Panc1 (cell line): ENCODE results near the gene EMILIN2. TPM values are rescaled to one million over a fixed set of nuclear protein-coding genes. Genes with fewer than 3 reads are reported as not detected.

ENCODE experiments used
- ATAC-seq: fragments of 200-7000 bp; cut with Tn5 transposase; 2 replicates; pipeline ENCODE4 v1.9.1; 2020; ENCODE audit warnings: mild to moderate bottlenecking, moderate library complexity
- BruUV-seq: library from RNA; stranded (reverse); fragments of 400-500 nt; replicated peaks from 2 replicates; lab custom pipeline; 2021; lab: Mats Ljungman, UMichigan
- CTCF ChIA-PET: fragments of 300-600 bp; sonication (Branson Sonifier 250); formaldehyde crosslinking; loops from one replicate; lab custom pipeline; 2022; ENCODE audit warnings: antibody characterized with exemption; lab: Charles Lee
- POLR2A ChIA-PET: fragments of 300-600 bp; sonication (Branson Sonifier 250); formaldehyde crosslinking; loops from one replicate; lab custom pipeline; 2022; ENCODE audit warnings: antibody characterized with exemption; lab: Charles Lee
- DNase-seq: peaks from one replicate; pipeline ENCODE4 v3.0.0-alpha.2; 2010; ENCODE audit warnings: low read depth, low spot score
- H3K27ac ChIP-seq: 2 replicates; pipeline ENCODE4 v1.5.1; 2011; ENCODE audit warnings: mild to moderate bottlenecking, low read length, inconsistent platforms
- H3K27me3 ChIP-seq: fragments of 200-500 bp; sonication (Bioruptor generic); 2 replicates; pipeline ENCODE4 v1.6.0; 2014; ENCODE audit warnings: low read length, inconsistent platforms; ENCODE audit not compliant: control insufficient read depth, insufficient read depth
- H3K36me3 ChIP-seq: fragments of 200-500 bp; sonication (Bioruptor generic); 2 replicates; pipeline ENCODE4 v1.5.1; 2014; ENCODE audit warnings: inconsistent platforms, mild to moderate bottlenecking, low read length, moderate library complexity; ENCODE audit not compliant: control insufficient read depth, insufficient read depth
- H3K4me1 ChIP-seq: 2 replicates; pipeline ENCODE4 v1.5.1; 2011; ENCODE audit warnings: inconsistent platforms, mild to moderate bottlenecking, low read length, moderate library complexity; ENCODE audit not compliant: control insufficient read depth, insufficient read depth
- H3K4me3 ChIP-seq, 2 experiments: 2 replicates each; pipeline ENCODE4 v1.5.1; 2011 to 2012; ENCODE audit warnings: low read depth in 2 of 2, low read length in 2 of 2, mild to moderate bottlenecking in 2 of 2, inconsistent platforms in 1 of 2, moderate library complexity in 1 of 2
- H3K9me3 ChIP-seq: fragments of 200-500 bp; sonication (Bioruptor generic); 2 replicates; pipeline ENCODE4 v1.5.1; 2014; ENCODE audit warnings: low read depth, mild to moderate bottlenecking, inconsistent platforms, low read length, moderate library complexity; ENCODE audit not compliant: control insufficient read depth, insufficient read depth
- CTCF ChIP-seq: fragments of 450-650 bp; IDR thresholded peaks from 2 replicates; pipeline ENCODE4 v1.5.1; 2017; ENCODE audit warnings: mild to moderate bottlenecking
- POLR2AphosphoS5 ChIP-seq: IDR thresholded peaks from 2 replicates; pipeline ENCODE4 v1.6.1; 2012; ENCODE audit warnings: mild to moderate bottlenecking, low read depth, low read length, moderate library complexity
- SIN3A ChIP-seq: IDR thresholded peaks from 2 replicates; pipeline ENCODE4 v1.6.1; 2012; ENCODE audit warnings: low read depth, mild to moderate bottlenecking, low read length, moderate library complexity, borderline replicate concordance; ENCODE audit not compliant: insufficient read depth
- TCF7L2 ChIP-seq: IDR thresholded peaks from 2 replicates; pipeline ENCODE4 v1.6.1; 2011; ENCODE audit warnings: mild to moderate bottlenecking, low read depth, low read length, inconsistent platforms
- in situ Hi-C: cut with HindIII; loops from 2 replicates; pipeline ENCODE4 v1.10.0; 2016; ENCODE audit warnings: low sequenced_read_pairs, low pct_unique_long_range_greater_than_20kb
- intact Hi-C: fragments of 100-400 bp; cut with micrococcal nuclease; formaldehyde crosslinking; loops from one replicate; pipeline ENCODE4 v1.10.0; 2022; ENCODE audit not compliant: unreplicated experiment
- total RNA-seq: library from RNA; stranded (reverse); gene quantifications from one replicate; pipeline ENCODE4 v1.2.1, GENCODE V29; 2021; ENCODE audit not compliant: unreplicated experiment
- TF ChIP-seq, protein P1 (sequence below), 2 experiments: IDR thresholded peaks; 2 replicates each; pipeline ENCODE4 v1.6.1; 2011 to 2012; ENCODE audit warnings: low read depth in 2 of 2, control low read depth in 1 of 2, low read length in 1 of 2, mild to moderate bottlenecking in 1 of 2, moderate library complexity in 1 of 2; ENCODE audit not compliant: insufficient read depth in 1 of 2

EMILIN2 gene
- total RNA-seq, 1 experiment from 2014 or later, result 18.3 TPM

- no peak overlapping the region for H3K4me3 ChIP-seq
- CTCF ChIA-PET, result no interaction called here
- H3K27ac ChIP-seq, result peak overlapping the region; percentile 25; the same call in 1 of the 2 replicates
- TF ChIP-seq SIN3A (no peak), TCF7L2 (no peak), CTCF (no peak), POLR2AphosphoS5 (no peak)
- TF ChIP-seq, protein P1, sequence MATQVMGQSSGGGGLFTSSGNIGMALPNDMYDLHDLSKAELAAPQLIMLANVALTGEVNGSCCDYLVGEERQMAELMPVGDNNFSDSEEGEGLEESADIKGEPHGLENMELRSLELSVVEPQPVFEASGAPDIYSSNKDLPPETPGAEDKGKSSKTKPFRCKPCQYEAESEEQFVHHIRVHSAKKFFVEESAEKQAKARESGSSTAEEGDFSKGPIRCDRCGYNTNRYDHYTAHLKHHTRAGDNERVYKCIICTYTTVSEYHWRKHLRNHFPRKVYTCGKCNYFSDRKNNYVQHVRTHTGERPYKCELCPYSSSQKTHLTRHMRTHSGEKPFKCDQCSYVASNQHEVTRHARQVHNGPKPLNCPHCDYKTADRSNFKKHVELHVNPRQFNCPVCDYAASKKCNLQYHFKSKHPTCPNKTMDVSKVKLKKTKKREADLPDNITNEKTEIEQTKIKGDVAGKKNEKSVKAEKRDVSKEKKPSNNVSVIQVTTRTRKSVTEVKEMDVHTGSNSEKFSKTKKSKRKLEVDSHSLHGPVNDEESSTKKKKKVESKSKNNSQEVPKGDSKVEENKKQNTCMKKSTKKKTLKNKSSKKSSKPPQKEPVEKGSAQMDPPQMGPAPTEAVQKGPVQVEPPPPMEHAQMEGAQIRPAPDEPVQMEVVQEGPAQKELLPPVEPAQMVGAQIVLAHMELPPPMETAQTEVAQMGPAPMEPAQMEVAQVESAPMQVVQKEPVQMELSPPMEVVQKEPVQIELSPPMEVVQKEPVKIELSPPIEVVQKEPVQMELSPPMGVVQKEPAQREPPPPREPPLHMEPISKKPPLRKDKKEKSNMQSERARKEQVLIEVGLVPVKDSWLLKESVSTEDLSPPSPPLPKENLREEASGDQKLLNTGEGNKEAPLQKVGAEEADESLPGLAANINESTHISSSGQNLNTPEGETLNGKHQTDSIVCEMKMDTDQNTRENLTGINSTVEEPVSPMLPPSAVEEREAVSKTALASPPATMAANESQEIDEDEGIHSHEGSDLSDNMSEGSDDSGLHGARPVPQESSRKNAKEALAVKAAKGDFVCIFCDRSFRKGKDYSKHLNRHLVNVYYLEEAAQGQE (IDR thresholded peaks at IDR 0.05; ENCODE audit: insufficient read depth in 1 of 2, low read depth in 2 of 2, low read length in 1 of 2), result no peak
- POLR2A ChIA-PET, result no interaction called here
- H3K36me3 ChIP-seq, result no peaks in the 10 kb centered on the region
- intact Hi-C loops, result loop anchor here (10.0 kb wide), 1 partner anchor 60 kb away; no protein-coding TSS in a partner anchor
- in situ Hi-C loops, result no loop called here
- H3K9me3 ChIP-seq, result no peaks in the 10 kb centered on the region
- H3K27me3 ChIP-seq, result no peaks in the 10 kb centered on the region
- BruUV-seq, result no TSS peak
- H3K4me1 ChIP-seq, result peaks cover 45% of the 10 kb centered on the region
- no peak for DNase-seq
- no peak for ATAC-seq
These were observed 117.7 kb downstream of the EMILIN2 start for GRCh38 chr18:2964361-2965010.

Other genes with a start within 250 kb of the EMILIN2 start
- 40.9 TPM for gene SMCHD1, start 191.3 kb upstream of the EMILIN2 start, total RNA-seq
- 38.3 TPM for gene LPIN2, start 166.1 kb downstream of the EMILIN2 start, total RNA-seq